IMR-90 (cell line): ENCODE measurements around the gene TDRD5. TPM values are rescaled to one million over a fixed set of nuclear protein-coding genes. Genes with fewer than 3 reads are reported as not detected.

Experiments
- ATAC-seq: fragments of 200-7000 bp; cut with Tn5 transposase; 2 replicates; pipeline ENCODE4 v1.9.1; 2020; ENCODE audit warnings: low read depth, mild to moderate bottlenecking, moderate library complexity
- BruUV-seq: library from RNA; stranded (reverse); fragments of 400-500 nt; replicated peaks from 2 replicates; lab custom pipeline; 2021; lab: Mats Ljungman, UMichigan
- CTCF ChIA-PET: fragments of 300-600 bp; formaldehyde crosslinking; extraction: SDS; loops from one replicate; lab custom pipeline; 2021; ENCODE audit warnings: antibody characterized with exemption; lab: Yijun Ruan, JAX
- POLR2A ChIA-PET: fragments of 300-600 bp; sonication (Branson Sonifier 250); formaldehyde crosslinking; loops from one replicate; lab custom pipeline; 2022; ENCODE audit warnings: antibody characterized with exemption; ENCODE audit not compliant: unreplicated experiment; lab: Charles Lee
- DNase-seq: peaks from one replicate; pipeline ENCODE4 v3.0.0; 2013
- H2AFZ ChIP-seq: replicated peaks from 2 replicates; pipeline ENCODE3; 2013; ENCODE audit warnings: low read length, mild to moderate bottlenecking; ENCODE audit not compliant: poor library complexity
- H2AK5ac ChIP-seq: 2 replicates; pipeline ENCODE4 v1.6.1; 2013; ENCODE audit warnings: low read depth, low read length, inconsistent platforms
- H2AK9ac ChIP-seq: replicated peaks from 2 replicates; pipeline ENCODE3; 2013; ENCODE audit warnings: mild to moderate bottlenecking, low read depth, low read length, moderate library complexity; ENCODE audit not compliant: poor library complexity
- H2BK120ac ChIP-seq: 2 replicates; pipeline ENCODE4 v1.6.1; 2013; ENCODE audit warnings: low read depth, low read length, inconsistent platforms
- H2BK15ac ChIP-seq: 3 replicates; pipeline ENCODE4 v1.6.1; 2013; ENCODE audit warnings: low read depth, low read length, inconsistent platforms
- H2BK20ac ChIP-seq: 2 replicates; pipeline ENCODE4 v1.6.1; 2013; ENCODE audit warnings: low read depth, mild to moderate bottlenecking, inconsistent platforms, low read length, moderate library complexity
- H2BK5ac ChIP-seq: 2 replicates; pipeline ENCODE4 v1.6.1; 2013; ENCODE audit warnings: mild to moderate bottlenecking, low read depth, low read length, inconsistent platforms; ENCODE audit not compliant: poor library complexity, severe bottlenecking
- H3K14ac ChIP-seq: replicated peaks from 2 replicates; pipeline ENCODE4 v1.6.1; 2013; ENCODE audit warnings: low read depth, low read length, inconsistent platforms
- H3K18ac ChIP-seq: 2 replicates; pipeline ENCODE4 v1.6.1; 2013; ENCODE audit warnings: low read depth, low read length, control low read depth
- H3K23ac ChIP-seq: 2 replicates; pipeline ENCODE4 v1.6.1; 2013; ENCODE audit warnings: low read depth, low read length, inconsistent platforms
- H3K27ac ChIP-seq: 2 replicates; pipeline ENCODE4 v1.5.1; 2013; ENCODE audit warnings: mild to moderate bottlenecking, control low read depth, low read length; ENCODE audit not compliant: insufficient read depth
- H3K27me3 ChIP-seq: 2 replicates; pipeline ENCODE4 v1.6.1; 2013; ENCODE audit warnings: low read length; ENCODE audit not compliant: control insufficient read depth, insufficient read depth
- H3K36me3 ChIP-seq: 2 replicates; pipeline ENCODE4 v1.6.1; 2013; ENCODE audit warnings: low read length, mixed read lengths; ENCODE audit not compliant: control insufficient read depth, insufficient read depth
- H3K4ac ChIP-seq: 2 replicates; pipeline ENCODE4 v1.6.1; 2013; ENCODE audit warnings: low read depth, low read length, inconsistent platforms
- H3K4me1 ChIP-seq: 2 replicates; pipeline ENCODE4 v1.6.1; 2013; ENCODE audit warnings: low read length, mixed read lengths; ENCODE audit not compliant: control insufficient read depth, insufficient read depth
- H3K4me2 ChIP-seq: 2 replicates; pipeline ENCODE4 v1.6.1; 2013; ENCODE audit warnings: low read depth, mild to moderate bottlenecking, control low read depth, low read length, moderate library complexity
- H3K4me3 ChIP-seq: 2 replicates; pipeline ENCODE4 v1.5.1; 2013; ENCODE audit warnings: low read depth, mild to moderate bottlenecking, control low read depth, low read length, moderate library complexity; ENCODE audit not compliant: insufficient read depth
- H3K56ac ChIP-seq: 2 replicates; pipeline ENCODE4 v1.6.1; 2013; ENCODE audit warnings: low read length, inconsistent platforms; ENCODE audit not compliant: insufficient read depth; ENCODE audit errors: extremely low read depth
- H3K79me1 ChIP-seq, 2 experiments: 2 replicates each; pipeline ENCODE4 v1.6.1; 2013; ENCODE audit warnings: low read length in 2 of 2, inconsistent platforms in 1 of 2, low read depth in 1 of 2
- H3K9ac ChIP-seq: 2 replicates; pipeline ENCODE4 v1.6.1; 2013; ENCODE audit warnings: low read depth, low read length, control low read depth
- H3K9me1 ChIP-seq: 2 replicates; pipeline ENCODE4 v1.6.1; 2013; ENCODE audit warnings: low read length, inconsistent platforms; ENCODE audit not compliant: insufficient read depth
- H3K9me3 ChIP-seq: 2 replicates; pipeline ENCODE4 v1.6.1; 2013; ENCODE audit warnings: low read length; ENCODE audit not compliant: control insufficient read depth, insufficient read depth
- H4K20me1 ChIP-seq: 2 replicates; pipeline ENCODE4 v1.6.1; 2013; ENCODE audit warnings: low read length, inconsistent platforms; ENCODE audit not compliant: insufficient read depth
- H4K5ac ChIP-seq: 2 replicates; pipeline ENCODE4 v1.6.1; 2013; ENCODE audit warnings: mild to moderate bottlenecking, low read depth, low read length, control low read depth
- H4K8ac ChIP-seq, 2 experiments: 2 replicates each; pipeline ENCODE4 v1.6.1; 2013; ENCODE audit warnings: low read depth in 2 of 2, low read length in 2 of 2, control low read depth in 1 of 2, inconsistent platforms in 1 of 2
- H4K91ac ChIP-seq: 2 replicates; pipeline ENCODE4 v1.6.1; 2013; ENCODE audit warnings: low read depth, low read length, inconsistent platforms; ENCODE audit not compliant: insufficient read depth
- BHLHE40 ChIP-seq: fragments of 150-350 bp; IDR thresholded peaks from 2 replicates; pipeline ENCODE4 v1.6.1; 2016; ENCODE audit warnings: mild to moderate bottlenecking, low read depth, low read length
- CEBPB ChIP-seq: IDR thresholded peaks from 2 replicates; pipeline ENCODE4 v1.6.1; 2012; ENCODE audit warnings: low read depth, low read length, improper control_type of control experiment
- FOS ChIP-seq: fragments of 150-350 bp; IDR thresholded peaks from 2 replicates; pipeline ENCODE4 v1.6.1; 2016; ENCODE audit warnings: low read depth, low read length
- MAFK ChIP-seq: IDR thresholded peaks from 2 replicates; pipeline ENCODE4 v1.6.1; 2012; ENCODE audit warnings: low read depth, low read length, improper control_type of control experiment
- MAZ ChIP-seq: IDR thresholded peaks from 2 replicates; pipeline ENCODE4 v1.6.1; 2012; ENCODE audit warnings: low read depth, mild to moderate bottlenecking, low read length, improper control_type of control experiment, moderate library complexity, borderline replicate concordance
- MXI1 ChIP-seq: IDR thresholded peaks from 2 replicates; pipeline ENCODE4 v1.6.1; 2012; ENCODE audit warnings: low read depth, mild to moderate bottlenecking, low read length, moderate library complexity, borderline replicate concordance
- NFE2L2 ChIP-seq: fragments of 150-350 bp; IDR thresholded peaks from 2 replicates; pipeline ENCODE4 v1.6.1; 2016; ENCODE audit warnings: low read depth, mild to moderate bottlenecking, low read length
- POLR2A ChIP-seq: IDR thresholded peaks from 2 replicates; pipeline ENCODE4 v1.6.1; 2012; ENCODE audit warnings: mild to moderate bottlenecking, low read depth, low read length
- RCOR1 ChIP-seq: IDR thresholded peaks from 2 replicates; pipeline ENCODE4 v1.6.1; 2012; ENCODE audit warnings: mild to moderate bottlenecking, low read length, improper control_type of control experiment; ENCODE audit not compliant: insufficient replicate concordance
- RFX5 ChIP-seq: IDR thresholded peaks from 2 replicates; pipeline ENCODE4 v1.8.0; 2012; ENCODE audit warnings: low read depth, mild to moderate bottlenecking, low read length, moderate library complexity
- WGBS, 2 experiments: methylation state at CpG; one replicate each; pipeline versions ENCODE4 v1.1.5 to v1.1.7; 2013; ENCODE audit warnings: missing lambda C conversion rate in 2 of 2; ENCODE audit not compliant: insufficient read length in 1 of 2; ENCODE audit errors: extremely low coverage in 2 of 2; 5-methylcytosine and 5-hydroxymethylcytosine counted together
- dilution Hi-C: fragments of 300-500 bp; cut with HindIII; formaldehyde crosslinking; loops from one replicate; pipeline ENCODE4 v1.14.3; 2018; ENCODE audit warnings: low sequenced_read_pairs; ENCODE audit not compliant: unreplicated experiment
- in situ Hi-C: fragments of 300-500 bp; cut with MboI; formaldehyde crosslinking; loops from 3 replicates; pipeline ENCODE4 v1.14.3; 2019; ENCODE audit warnings: low sequenced_read_pairs, inconsistent platforms, mixed read lengths
- intact Hi-C: fragments of 100-400 bp; cut with micrococcal nuclease; formaldehyde crosslinking; loops from 2 replicates; pipeline ENCODE4 v1.10.0; 2022
- polyA plus RNA-seq, 3 experiments: library from polyadenylated mRNA; depleted of rRNA; stranded (reverse); fragments of >200 nt; gene quantifications; 2 replicates each; pipeline ENCODE4 v1.2.3, GENCODE V29; 2012; ENCODE audit warnings: low replicate concordance in 1 of 3
- total RNA-seq: library from RNA; depleted of rRNA; stranded (reverse); fragments of >200 nt; gene quantifications from 2 replicates; pipeline ENCODE4 v1.2.3, GENCODE V29; 2012
- TF ChIP-seq, protein P1 (sequence below): conservative IDR thresholded peaks from 2 replicates; pipeline ENCODE4 v1.5.1; 2012; ENCODE audit warnings: mild to moderate bottlenecking, low read depth, low read length, improper control_type of control experiment

Gene TDRD5
- total and polyA plus RNA-seq, 2 of the 4 experiments (the other 2 are of a cell fraction): not detected

DNA sequence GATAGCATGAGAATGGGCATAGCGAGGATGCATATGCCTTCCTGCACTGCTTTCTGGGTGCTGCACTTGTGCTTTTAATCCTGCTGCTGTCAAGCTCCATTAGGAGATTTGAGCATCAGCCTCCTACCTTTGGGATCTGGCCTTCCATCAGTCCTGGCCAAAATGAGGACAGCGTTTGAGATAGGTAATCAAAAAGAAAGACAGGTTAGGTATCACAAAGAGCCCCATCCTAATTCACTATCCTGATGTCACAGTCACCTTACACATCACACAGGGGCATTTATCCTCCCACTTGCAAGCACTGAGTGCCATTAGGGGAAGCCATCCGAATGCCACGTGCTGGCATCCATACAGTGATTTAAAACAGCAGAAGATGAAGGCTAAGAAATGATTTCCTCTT is 138.2 kb downstream of the TDRD5 start:
- H3K27me3 ChIP-seq: peaks cover 22% of the 10 kb centered on the region
- H3K4me1 ChIP-seq: no peaks in the 10 kb centered on the region
- 83% methylated on average over 1 of the region's 4 CpGs; no CpG with 5 or more reads in 1 of the 2 experiments for WGBS, 2 experiments
- no peak overlapping the region for H2AFZ ChIP-seq
- no peak overlapping the region for H2BK15ac ChIP-seq
- no peaks in the 10 kb centered on the region for H3K36me3 ChIP-seq
- ChIA-PET CTCF (interaction anchor here (0.7 to 0.9 kb wide), 2 partner anchors 24 to 85 kb away, joined by 3 to 4 read pairs; no protein-coding TSS in a partner anchor), POLR2A (no interaction called here)
- H2BK120ac ChIP-seq: no peak overlapping the region
- no peak overlapping the region for H4K5ac ChIP-seq
- no TSS peak for BruUV-seq
- H3K4me3 ChIP-seq: no peak overlapping the region
- no peak overlapping the region for H2AK5ac ChIP-seq
- no peak for DNase-seq
- H3K9me1 ChIP-seq: no peaks in the 10 kb centered on the region
- H3K23ac ChIP-seq: no peak overlapping the region
- H3K18ac ChIP-seq: no peak overlapping the region
- no peak overlapping the region for H3K4me2 ChIP-seq
- H3K9ac ChIP-seq: no peak overlapping the region
- H2AK9ac ChIP-seq: no peak overlapping the region
- H2BK5ac ChIP-seq: no peak overlapping the region
- no peak overlapping the region for H3K27ac ChIP-seq
- no peak overlapping the region for H3K14ac ChIP-seq
- no peak overlapping the region for H4K8ac ChIP-seq
- no peak overlapping the region for H3K4ac ChIP-seq
- no peaks in the 10 kb centered on the region for H3K9me3 ChIP-seq
- TF ChIP-seq BHLHE40: no peak
- no peak for TF ChIP-seq POLR2A
- TF ChIP-seq RCOR1: no peak
- TF ChIP-seq MXI1: no peak
- TF ChIP-seq, protein P1, sequence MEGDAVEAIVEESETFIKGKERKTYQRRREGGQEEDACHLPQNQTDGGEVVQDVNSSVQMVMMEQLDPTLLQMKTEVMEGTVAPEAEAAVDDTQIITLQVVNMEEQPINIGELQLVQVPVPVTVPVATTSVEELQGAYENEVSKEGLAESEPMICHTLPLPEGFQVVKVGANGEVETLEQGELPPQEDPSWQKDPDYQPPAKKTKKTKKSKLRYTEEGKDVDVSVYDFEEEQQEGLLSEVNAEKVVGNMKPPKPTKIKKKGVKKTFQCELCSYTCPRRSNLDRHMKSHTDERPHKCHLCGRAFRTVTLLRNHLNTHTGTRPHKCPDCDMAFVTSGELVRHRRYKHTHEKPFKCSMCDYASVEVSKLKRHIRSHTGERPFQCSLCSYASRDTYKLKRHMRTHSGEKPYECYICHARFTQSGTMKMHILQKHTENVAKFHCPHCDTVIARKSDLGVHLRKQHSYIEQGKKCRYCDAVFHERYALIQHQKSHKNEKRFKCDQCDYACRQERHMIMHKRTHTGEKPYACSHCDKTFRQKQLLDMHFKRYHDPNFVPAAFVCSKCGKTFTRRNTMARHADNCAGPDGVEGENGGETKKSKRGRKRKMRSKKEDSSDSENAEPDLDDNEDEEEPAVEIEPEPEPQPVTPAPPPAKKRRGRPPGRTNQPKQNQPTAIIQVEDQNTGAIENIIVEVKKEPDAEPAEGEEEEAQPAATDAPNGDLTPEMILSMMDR: no peak
- no peak for TF ChIP-seq MAZ
- TF ChIP-seq NFE2L2: no peak
- TF ChIP-seq CEBPB: no peak
- no peak for TF ChIP-seq RFX5
- no peak for TF ChIP-seq MAFK
- no peak for TF ChIP-seq FOS
- no peaks in the 10 kb centered on the region for H4K20me1 ChIP-seq
- intact Hi-C loops (no loop called here), dilution Hi-C loops (no loop called here), in situ Hi-C loops (no loop called here)
- ATAC-seq: no peak
- H2BK20ac ChIP-seq: no peak overlapping the region
- H4K91ac ChIP-seq: no peak overlapping the region
- H3K79me1 ChIP-seq: no peaks in the 10 kb centered on the region
- no peak overlapping the region for H3K56ac ChIP-seq
